ENCODE data around the gene NRG2. TPM values are rescaled to one million over a fixed set of nuclear protein-coding genes. Genes with fewer than 3 reads are reported as not detected.

NRG2 gene
- total and polyA plus RNA-seq, 7 donors, result 0.42 to 19.6 (median 3.5) TPM

- Histone ChIP-seq H3K4me3 (no peak overlapping the region), H3K27ac (no peak overlapping the region), H3K4me1 (peaks cover 22% of the 10 kb centered on the region), H3K36me3 (ENCODE audit: insufficient read depth in 1 of 2, low read depth in 1 of 2) (no peaks in the 10 kb centered on the region), H3K27me3 (ENCODE audit: insufficient read depth in 3 of 3, low read length in 2 of 3) (no peaks in the 10 kb centered on the region), H3K9me3 (no peaks in the 10 kb centered on the region)
- intact Hi-C loops (cut with DNase I), result no loop called here
- no peak for DNase-seq
- TF ChIP-seq CTCF (IDR thresholded peaks at IDR 0.05), result no peak
- no peak for ATAC-seq
- WGBS, 3 donors, result 96 to 98% (median 97%) methylated on average over 6 of the region's 6 CpGs
Observed at GRCh38 chr5:139897982-139898381, 145.1 kb downstream of the NRG2 start.

- ATAC-seq, result no peak
- intact Hi-C loops (cut with DNase I), result no loop called here
- 94 to 95% (median 94%) methylated on average over 6 of the region's 6 CpGs for WGBS, 3 donors
Observed at GRCh38 chr5:139897342-139897741, 145.8 kb downstream of the NRG2 start.

GRCh38 chr5:139896718-139897117, 146.4 kb downstream of the NRG2 start:
- intact Hi-C loops (cut with DNase I), result no loop called here
- Histone ChIP-seq H3K27me3 (ENCODE audit: insufficient read depth in 3 of 3, low read length in 2 of 3) (no peaks in the 10 kb centered on the region), H3K4me1 (peaks cover 19% of the 10 kb centered on the region), H3K36me3 (ENCODE audit: insufficient read depth in 1 of 2, low read depth in 1 of 2) (no peaks in the 10 kb centered on the region), H3K9me3 (no peaks in the 10 kb centered on the region), H3K4me3 (no peak overlapping the region), H3K27ac (no peak overlapping the region)
- no peak for TF ChIP-seq CTCF (IDR thresholded peaks at IDR 0.05)
- ATAC-seq (peak in 1 of 4 donors; percentile 28), DNase-seq (no peak)
- 83 to 94% (median 86%) methylated on average over 4 of the region's 4 CpGs for WGBS, 3 donors

More at GRCh38 chr5:139897342-139897741, 145.8 kb downstream of the NRG2 start:
- no peak for DNase-seq
- no peaks in the 10 kb centered on the region for H3K36me3 ChIP-seq (ENCODE audit: insufficient read depth in 1 of 2, low read depth in 1 of 2)
- no peak overlapping the region for H3K4me3 ChIP-seq
- H3K4me1 ChIP-seq, result peaks cover 19% of the 10 kb centered on the region
- no peaks in the 10 kb centered on the region for H3K9me3 ChIP-seq
- no peak overlapping the region for H3K27ac ChIP-seq
- no peaks in the 10 kb centered on the region for H3K27me3 ChIP-seq (ENCODE audit: insufficient read depth in 3 of 3, low read length in 2 of 3)
- TF ChIP-seq CTCF (IDR thresholded peaks at IDR 0.05), result no peak

- H3K4me3 ChIP-seq, result no peak overlapping the region
- no peaks in the 10 kb centered on the region for H3K9me3 ChIP-seq
- H3K27ac ChIP-seq, result no peak overlapping the region
- intact Hi-C loops (cut with DNase I), result no loop called here
- DNase-seq (no peak), ATAC-seq (peak in 1 of 4 donors; percentile 24)
- peaks cover 16% of the 10 kb centered on the region for H3K4me1 ChIP-seq
- 38 to 71% (median 55%) methylated on average over 2 of the region's 2 CpGs for WGBS, 3 donors
- no peaks in the 10 kb centered on the region for H3K36me3 ChIP-seq (ENCODE audit: insufficient read depth in 1 of 2, low read depth in 1 of 2)
- H3K27me3 ChIP-seq (ENCODE audit: insufficient read depth in 3 of 3, low read length in 2 of 3), result no peaks in the 10 kb centered on the region
- TF ChIP-seq CTCF (IDR thresholded peaks at IDR 0.05), result no peak
Observed at GRCh38 chr5:139895647-139896046, 147.5 kb downstream of the NRG2 start.

- peaks cover 16% of the 10 kb centered on the region for H3K4me1 ChIP-seq
- H3K36me3 ChIP-seq (ENCODE audit: insufficient read depth in 1 of 2, low read depth in 1 of 2), result no peaks in the 10 kb centered on the region
- no peaks in the 10 kb centered on the region for H3K27me3 ChIP-seq (ENCODE audit: insufficient read depth in 3 of 3, low read length in 2 of 3)
- no peaks in the 10 kb centered on the region for H3K9me3 ChIP-seq
- no peak for TF ChIP-seq CTCF (IDR thresholded peaks at IDR 0.05)
- DNase-seq, result no peak
- H3K27ac ChIP-seq, result no peak overlapping the region
- no peak overlapping the region for H3K4me3 ChIP-seq
- WGBS, 3 donors, result 95 to 99% (median 98%) methylated on average over 5 of the region's 5 CpGs
- intact Hi-C loops (cut with DNase I), result no loop called here
- no peak for ATAC-seq
Observed at GRCh38 chr5:139895046-139895445, 148.1 kb downstream of the NRG2 start.

Data from psoas muscle (tissue), 8 donors.